ENCODE data around the gene DDR1.
"Not testable (repeated sequence)": the region's sequence is repeated elsewhere in the genome, so short reads cannot be mapped to it uniquely, and the experiment has no call there.

The DDR1 gene

GRCh38 chr6:30854285-30855040, 29.9 kb upstream of the DDR1 start:
- DNase-seq, result no peak

- no peak for DNase-seq
These were observed 28.8 kb upstream of the DDR1 start for GRCh38 chr6:30855429-30856075.

- DNase-seq, result no peak
These were observed 27.2 kb upstream of the DDR1 start for GRCh38 chr6:30857112-30857511.

- no peak for DNase-seq
These were observed 26.8 kb upstream of the DDR1 start for GRCh38 chr6:30857549-30857948.

- not testable (repeated sequence) for DNase-seq
These were observed 24.6 kb upstream of the DDR1 start for GRCh38 chr6:30859726-30860125.

- DNase-seq, result no peak
These were observed 22.9 kb upstream of the DDR1 start for GRCh38 chr6:30861257-30862048.

- no peak for DNase-seq
These were observed 22.0 kb upstream of the DDR1 start for GRCh38 chr6:30862156-30862875.

GRCh38 chr6:30864325-30864724, 20.0 kb upstream of the DDR1 start:
- DNase-seq, result no peak

- DNase-seq, result not testable (repeated sequence)
These were observed 15.0 kb upstream of the DDR1 start for GRCh38 chr6:30869241-30869749.

GRCh38 chr6:30870546-30870945, 13.8 kb upstream of the DDR1 start:
- no peak for DNase-seq

- DNase-seq, result no peak
These were observed 12.6 kb upstream of the DDR1 start for GRCh38 chr6:30871592-30872183.

GRCh38 chr6:30873137-30873640, 11.1 kb upstream of the DDR1 start:
- DNase-seq, result no peak

GRCh38 chr6:30873795-30874194, 10.5 kb upstream of the DDR1 start:
- not testable (repeated sequence) for DNase-seq

GRCh38 chr6:30875244-30876038, 8.9 kb upstream of the DDR1 start:
- DNase-seq, result no peak

- peak; percentile 25 for DNase-seq
These were observed 8.1 kb upstream of the DDR1 start for GRCh38 chr6:30876039-30876730.

- peak; percentile 54 for DNase-seq
These were observed 6.7 kb upstream of the DDR1 start for GRCh38 chr6:30877419-30878262.

GRCh38 chr6:30879684-30880427, 4.5 kb upstream of the DDR1 start:
- no peak for DNase-seq

- no peak for DNase-seq
These were observed 3.5 kb upstream of the DDR1 start for GRCh38 chr6:30880698-30881252.
